Caco-2 (cell line): ENCODE data around the gene HIVEP3. TPM values are rescaled to one million over a fixed set of nuclear protein-coding genes. Genes with fewer than 3 reads are reported as not detected.

ENCODE experiments used
- BruUV-seq: library from RNA; stranded (reverse); fragments of 400-500 nt; replicated peaks from 2 replicates; lab custom pipeline; 2021; lab: Mats Ljungman, UMichigan
- CTCF ChIA-PET: fragments of 300-600 bp; sonication (Branson Sonifier 250); formaldehyde crosslinking; loops from one replicate; lab custom pipeline; 2022; ENCODE audit warnings: antibody characterized with exemption; lab: Charles Lee
- POLR2A ChIA-PET: fragments of 300-600 bp; sonication (Branson Sonifier 250); formaldehyde crosslinking; loops from one replicate; lab custom pipeline; 2022; ENCODE audit warnings: antibody characterized with exemption; lab: Charles Lee
- DNase-seq, 2 experiments: peaks; one replicate each; pipeline versions ENCODE4 v3.0.0 to v3.0.0-alpha.2; 2020 to 2022
- H3K27me3 ChIP-seq: replicated peaks from 2 replicates; pipeline ENCODE4 v1.6.0; 2011; ENCODE audit warnings: low read length; ENCODE audit not compliant: control insufficient read depth, insufficient read depth
- H3K36me3 ChIP-seq: 2 replicates; pipeline ENCODE4 v1.5.1; 2011; ENCODE audit warnings: low read length; ENCODE audit not compliant: control insufficient read depth, insufficient read depth
- H3K4me1 ChIP-seq: fragments of 250-450 bp; sonication (Bioruptor Pico); 2 replicates; pipeline ENCODE4 v1.5.1; 2020; ENCODE audit warnings: mild to moderate bottlenecking
- H3K4me3 ChIP-seq: 2 replicates; pipeline ENCODE4 v1.5.1; 2011; ENCODE audit warnings: low read depth, mild to moderate bottlenecking, control low read depth, low read length
- H3K9me3 ChIP-seq: fragments of 250-450 bp; sonication (Bioruptor Pico); 2 replicates; pipeline ENCODE4 v1.5.1; 2020; ENCODE audit warnings: mild to moderate bottlenecking, moderate library complexity
- H3K27ac Mint-ChIP-seq: one replicate; pipeline ENCODE4 v1.8.0; 2022; ENCODE audit warnings: mixed read lengths; ENCODE audit not compliant: unreplicated experiment
- H3K27me3 Mint-ChIP-seq: one replicate; pipeline ENCODE4 v1.8.0; 2022; ENCODE audit warnings: mixed read lengths; ENCODE audit not compliant: insufficient read depth, unreplicated experiment
- H3K36me3 Mint-ChIP-seq: one replicate; pipeline ENCODE4 v1.8.0; 2022; ENCODE audit warnings: mild to moderate bottlenecking, mixed read lengths; ENCODE audit not compliant: insufficient read depth, unreplicated experiment
- H3K4me1 Mint-ChIP-seq: one replicate; pipeline ENCODE4 v1.8.0; 2022; ENCODE audit warnings: low read depth, mixed read lengths; ENCODE audit not compliant: unreplicated experiment
- H3K4me3 Mint-ChIP-seq: one replicate; pipeline ENCODE4 v1.8.0; 2022; ENCODE audit warnings: mild to moderate bottlenecking, moderate library complexity, mixed read lengths; ENCODE audit not compliant: unreplicated experiment
- H3K9me3 Mint-ChIP-seq: one replicate; pipeline ENCODE4 v1.8.0; 2022; ENCODE audit warnings: mixed read lengths; ENCODE audit not compliant: unreplicated experiment
- intact Hi-C: fragments of 100-400 bp; cut with micrococcal nuclease; formaldehyde crosslinking; loops from one replicate; pipeline ENCODE4 v1.10.0; 2022; ENCODE audit not compliant: unreplicated experiment
- total RNA-seq: library from RNA; stranded (reverse); gene quantifications from 2 replicates; pipeline ENCODE4 v1.2.3, GENCODE V29; 2022
- TF ChIP-seq, protein P1 (sequence below), 2 experiments: fragments of 200-600 bp in 1 of 2; IDR thresholded peaks; 1 replicate in 1 of 2; 2 replicates in 1 of 2; pipeline versions ENCODE4 v1.5.1 to v1.8.0; 2011 to 2022; ENCODE audit warnings: antibody characterized with exemption in 1 of 2, control low read depth in 1 of 2, inconsistent platforms in 1 of 2, low read depth in 1 of 2, low read length in 1 of 2, mild to moderate bottlenecking in 1 of 2, moderate library complexity in 1 of 2; ENCODE audit not compliant: insufficient read depth in 1 of 2, severe bottlenecking in 1 of 2, unreplicated experiment in 1 of 2

HIVEP3 gene
- total RNA-seq, 1 experiment from 2014 or later, result 0.25 TPM

DNA sequence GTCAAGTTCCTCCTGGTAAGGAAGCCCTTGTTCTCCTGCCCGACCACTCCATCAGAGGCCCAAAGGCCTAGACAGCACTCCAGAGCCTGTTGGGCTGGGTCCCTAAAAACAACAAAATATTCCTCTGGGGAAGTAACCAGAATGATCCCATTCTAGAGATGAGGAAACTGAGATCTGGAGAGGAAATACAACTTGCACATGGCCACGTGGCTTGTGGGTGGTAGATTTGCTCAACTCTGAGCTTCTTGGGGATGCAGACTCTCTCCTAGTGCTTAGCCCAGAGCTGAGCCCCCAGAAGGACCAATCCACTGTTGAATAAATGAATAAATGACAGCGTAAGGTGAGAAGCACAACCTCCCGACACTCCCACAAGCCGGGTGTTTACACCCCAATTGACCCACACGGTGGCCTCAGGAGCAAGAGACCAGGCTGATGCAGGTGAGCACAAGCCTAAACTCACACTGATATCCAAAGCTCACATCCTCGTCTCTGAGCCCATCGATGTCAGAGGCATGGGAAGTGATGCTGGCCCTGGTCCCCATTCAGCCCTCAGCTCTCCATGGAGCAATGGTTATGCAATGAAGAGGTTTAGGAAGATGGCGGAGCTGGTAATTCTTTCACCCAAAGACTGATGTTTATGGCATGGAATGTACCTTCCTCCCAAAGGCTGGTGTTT lies 261.8 kb downstream of the HIVEP3 start:
- intact Hi-C loops, result no loop called here
- ChIA-PET CTCF (no interaction called here), POLR2A (interaction anchor here (0.5 kb wide), 1 partner anchor 712 kb away, joined by 3 read pairs; no protein-coding TSS in a partner anchor)
- H3K4me3 Mint-ChIP-seq, result no peak overlapping the region
- H3K9me3 ChIP-seq, result no peaks in the 10 kb centered on the region
- H3K36me3 ChIP-seq, result no peaks in the 10 kb centered on the region
- no peak overlapping the region for H3K4me3 ChIP-seq
- peaks cover 11% of the 10 kb centered on the region for H3K27me3 Mint-ChIP-seq
- no TSS peak for BruUV-seq
- no peaks in the 10 kb centered on the region; the same call in 1 of the 2 replicates for H3K27me3 ChIP-seq
- peaks cover 4% of the 10 kb centered on the region; the same call in 1 of the 2 replicates for H3K4me1 ChIP-seq
- TF ChIP-seq, protein P1, sequence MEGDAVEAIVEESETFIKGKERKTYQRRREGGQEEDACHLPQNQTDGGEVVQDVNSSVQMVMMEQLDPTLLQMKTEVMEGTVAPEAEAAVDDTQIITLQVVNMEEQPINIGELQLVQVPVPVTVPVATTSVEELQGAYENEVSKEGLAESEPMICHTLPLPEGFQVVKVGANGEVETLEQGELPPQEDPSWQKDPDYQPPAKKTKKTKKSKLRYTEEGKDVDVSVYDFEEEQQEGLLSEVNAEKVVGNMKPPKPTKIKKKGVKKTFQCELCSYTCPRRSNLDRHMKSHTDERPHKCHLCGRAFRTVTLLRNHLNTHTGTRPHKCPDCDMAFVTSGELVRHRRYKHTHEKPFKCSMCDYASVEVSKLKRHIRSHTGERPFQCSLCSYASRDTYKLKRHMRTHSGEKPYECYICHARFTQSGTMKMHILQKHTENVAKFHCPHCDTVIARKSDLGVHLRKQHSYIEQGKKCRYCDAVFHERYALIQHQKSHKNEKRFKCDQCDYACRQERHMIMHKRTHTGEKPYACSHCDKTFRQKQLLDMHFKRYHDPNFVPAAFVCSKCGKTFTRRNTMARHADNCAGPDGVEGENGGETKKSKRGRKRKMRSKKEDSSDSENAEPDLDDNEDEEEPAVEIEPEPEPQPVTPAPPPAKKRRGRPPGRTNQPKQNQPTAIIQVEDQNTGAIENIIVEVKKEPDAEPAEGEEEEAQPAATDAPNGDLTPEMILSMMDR (IDR thresholded peaks at IDR 0.05; ENCODE audit: insufficient read depth in 1 of 2, low read depth in 1 of 2, low read length in 1 of 2, severe bottlenecking in 1 of 2, unreplicated experiment in 1 of 2), result no peak
- H3K4me1 Mint-ChIP-seq, result no peaks in the 10 kb centered on the region
- no peaks in the 10 kb centered on the region for H3K9me3 Mint-ChIP-seq
- no peaks in the 10 kb centered on the region for H3K36me3 Mint-ChIP-seq
- H3K27ac Mint-ChIP-seq, result no peak overlapping the region
- DNase-seq, result no peak

DNA sequence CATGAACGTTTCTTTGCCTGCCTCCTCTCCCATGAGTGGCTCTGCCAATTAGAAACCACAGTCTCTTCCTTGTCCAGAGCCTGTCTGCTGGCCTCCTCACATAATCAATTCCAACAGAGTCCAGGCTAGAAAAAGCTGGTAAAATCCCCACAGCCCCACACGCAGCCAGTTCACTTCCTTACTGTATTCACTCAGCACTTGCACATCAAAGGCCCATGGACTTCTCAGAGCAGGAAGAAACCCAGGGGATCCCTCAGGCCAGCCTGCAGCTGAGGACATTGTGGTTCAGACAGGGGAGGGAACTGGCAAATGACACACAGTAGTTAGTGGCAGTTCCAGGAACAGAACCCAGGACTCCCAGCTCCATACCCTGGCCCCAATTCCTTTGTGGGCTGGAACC lies 262.7 kb downstream of the HIVEP3 start:
- Mint-ChIP-seq H3K4me1 (no peaks in the 10 kb centered on the region), H3K27me3 (peaks cover 11% of the 10 kb centered on the region), H3K27ac (no peak overlapping the region), H3K9me3 (no peaks in the 10 kb centered on the region), H3K36me3 (no peaks in the 10 kb centered on the region), H3K4me3 (no peak overlapping the region)
- no TSS peak for BruUV-seq
- H3K9me3 ChIP-seq, result no peaks in the 10 kb centered on the region
- no peak for DNase-seq
- CTCF ChIA-PET, result no interaction called here
- no peaks in the 10 kb centered on the region; the same call in 1 of the 2 replicates for H3K27me3 ChIP-seq
- H3K4me3 ChIP-seq, result no peak overlapping the region
- TF ChIP-seq, protein P1 (IDR thresholded peaks at IDR 0.05; ENCODE audit: insufficient read depth in 1 of 2, low read depth in 1 of 2, low read length in 1 of 2, severe bottlenecking in 1 of 2, unreplicated experiment in 1 of 2), result no peak
- POLR2A ChIA-PET, result no interaction called here
- no peaks in the 10 kb centered on the region for H3K36me3 ChIP-seq
- intact Hi-C loops, result no loop called here
- no peaks in the 10 kb centered on the region for H3K4me1 ChIP-seq

DNA sequence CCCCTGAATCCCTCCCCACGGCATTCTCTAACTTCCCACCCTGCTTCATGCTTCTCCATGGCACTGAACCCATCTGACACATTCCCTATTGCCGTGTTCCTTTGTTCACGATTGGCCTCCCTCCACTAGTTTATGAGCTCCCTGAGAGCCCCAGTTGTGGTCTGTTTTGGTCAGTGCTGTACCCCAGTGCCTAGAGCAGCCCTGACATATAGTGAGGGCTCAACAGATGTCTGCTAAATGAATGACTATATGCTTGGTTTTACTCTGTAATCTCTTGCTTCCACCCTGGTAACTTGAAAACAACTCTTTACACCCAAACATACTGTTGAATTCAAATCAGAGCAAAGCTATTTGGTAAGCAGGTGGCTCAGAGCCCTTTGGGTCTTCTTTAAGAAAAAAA lies 263.1 kb downstream of the HIVEP3 start:
- Mint-ChIP-seq H3K36me3 (no peaks in the 10 kb centered on the region), H3K27ac (no peak overlapping the region), H3K9me3 (no peaks in the 10 kb centered on the region), H3K4me3 (no peak overlapping the region), H3K27me3 (peaks cover 11% of the 10 kb centered on the region), H3K4me1 (no peaks in the 10 kb centered on the region)
- intact Hi-C loops, result no loop called here
- Histone ChIP-seq H3K4me3 (no peak overlapping the region), H3K4me1 (no peaks in the 10 kb centered on the region), H3K27me3 (no peaks in the 10 kb centered on the region; the same call in 1 of the 2 replicates), H3K9me3 (no peaks in the 10 kb centered on the region), H3K36me3 (no peaks in the 10 kb centered on the region)
- BruUV-seq, result no TSS peak
- DNase-seq, result no peak
- TF ChIP-seq, protein P1 (IDR thresholded peaks at IDR 0.05; ENCODE audit: insufficient read depth in 1 of 2, low read depth in 1 of 2, low read length in 1 of 2, severe bottlenecking in 1 of 2, unreplicated experiment in 1 of 2), result no peak
- POLR2A ChIA-PET, result no interaction called here
- CTCF ChIA-PET, result no interaction called here
